HepG2 (cell line): ENCODE data around the gene DESI2. TPM values are rescaled to one million over a fixed set of nuclear protein-coding genes. Genes with fewer than 3 reads are reported as not detected.

ENCODE experiments used
- ATAC-seq: fragments of 200-7000 bp; cut with Tn5 transposase; 3 replicates; pipeline ENCODE4 v1.9.1; 2020; ENCODE audit warnings: mild to moderate bottlenecking, moderate library complexity
- BruUV-seq: library from RNA; stranded (reverse); fragments of 400-500 nt; replicated peaks from 2 replicates; lab custom pipeline; 2021; lab: Mats Ljungman, UMichigan
- CTCF ChIA-PET: fragments of 300-600 bp; formaldehyde crosslinking; extraction: SDS; loops from one replicate; lab custom pipeline; 2021; ENCODE audit warnings: low total read pairs, inconsistent platforms, low intra/inter-chr PET ratio; lab: Yijun Ruan, JAX
- POLR2A ChIA-PET: fragments of 350-600 bp; sonication (Branson Sonifier 250); formaldehyde crosslinking; loops from one replicate; lab custom pipeline; 2020; ENCODE audit warnings: antibody characterized with exemption, inconsistent platforms; lab: Yijun Ruan, JAX
- DNase-seq: peaks from one replicate; pipeline ENCODE4 v3.0.0-alpha.2; 2015; ENCODE audit warnings: low spot score
- FAIRE-seq: peaks from 3 replicates; lab custom pipeline; 2011; peaks lifted over from hg19 to GRCh38; lab: Jason Lieb, UNC
- H2AFZ ChIP-seq: one replicate; pipeline ENCODE4 v1.6.1; 2011; ENCODE audit warnings: low read length, inconsistent platforms
- H3K27ac ChIP-seq: fragments of 300-600 bp; 3 replicates; pipeline ENCODE4 v1.8.0; 2011; ENCODE audit warnings: mixed run types, mild to moderate bottlenecking, mixed read lengths, low read length, inconsistent platforms; ENCODE audit not compliant: insufficient read depth; ENCODE audit errors: extremely low read length
- H3K27me3 ChIP-seq, 2 experiments: fragments of 200-600 bp in 1 of 2; 2 replicates in 1 of 2; 3 replicates in 1 of 2; pipeline versions ENCODE4 v1.6.0 to v1.8.0; 2011; ENCODE audit warnings: low read length in 2 of 2, mild to moderate bottlenecking in 2 of 2, moderate library complexity in 2 of 2, inconsistent platforms in 1 of 2; ENCODE audit not compliant: insufficient read depth in 2 of 2, control insufficient read depth in 1 of 2
- H3K36me3 ChIP-seq, 2 experiments: fragments of 200-600 bp in 1 of 2; replicated peaks in 1 of 2; 2 replicates in 1 of 2; 3 replicates in 1 of 2; pipeline versions ENCODE4 v1.5.1 to v1.8.0; 2011; ENCODE audit warnings: low read length in 2 of 2, inconsistent platforms in 1 of 2; ENCODE audit not compliant: insufficient read depth in 2 of 2, control insufficient read depth in 1 of 2
- H3K4me1 ChIP-seq: 2 replicates; pipeline ENCODE4 v1.5.1; 2012; ENCODE audit warnings: low read length, inconsistent platforms; ENCODE audit not compliant: insufficient read depth
- H3K4me2 ChIP-seq: 2 replicates; pipeline ENCODE4 v1.6.0; 2011; ENCODE audit warnings: low read depth, low read length, inconsistent platforms
- H3K4me3 ChIP-seq, 3 experiments: fragments of 200-600 bp in 1 of 3; sonication (generic), shearing (Covaris generic) in 1 of 3; replicated peaks in 1 of 3; 2 replicates each; pipeline ENCODE4 v1.5.1; 2011 to 2016; ENCODE audit warnings: low read length in 3 of 3, inconsistent platforms in 2 of 3, low read depth in 2 of 3, mild to moderate bottlenecking in 2 of 3, control low read depth in 1 of 3, mixed read lengths in 1 of 3; ENCODE audit not compliant: insufficient read depth in 1 of 3
- H3K79me2 ChIP-seq: one replicate; pipeline ENCODE4 v1.6.1; 2011; ENCODE audit warnings: low read length, inconsistent platforms; ENCODE audit not compliant: insufficient read depth
- H3K9ac ChIP-seq: 2 replicates; pipeline ENCODE4 v1.6.0; 2011; ENCODE audit warnings: mild to moderate bottlenecking, low read depth, low read length, inconsistent platforms; ENCODE audit not compliant: insufficient read depth
- H3K9me3 ChIP-seq: 2 replicates; pipeline ENCODE4 v1.5.1; 2012; ENCODE audit warnings: mild to moderate bottlenecking, low read length
- H4K20me1 ChIP-seq: 2 replicates; pipeline ENCODE4 v1.6.0; 2011; ENCODE audit warnings: inconsistent platforms, mild to moderate bottlenecking, low read length, moderate library complexity; ENCODE audit not compliant: insufficient read depth
- FOXP1 ChIP-seq, 2 experiments: fragments of 450-650 bp in 1 of 2; IDR thresholded peaks; 2 replicates each; pipeline ENCODE4 v1.6.1; 2017 to 2018; ENCODE audit warnings: antibody characterized with exemption in 1 of 2
- HIC2 ChIP-seq: sonication (generic); formaldehyde crosslinking; IDR thresholded peaks from 2 replicates; pipeline ENCODE4 v1.9.0; 2022; ENCODE audit warnings: low read depth, missing genetic modification reagents
- IKZF1 ChIP-seq: fragments of 450-650 bp; IDR thresholded peaks from 2 replicates; pipeline ENCODE4 v1.7.1; 2016
- IRF9 ChIP-seq: sonication (generic); formaldehyde crosslinking; IDR thresholded peaks from 2 replicates; pipeline ENCODE4 v1.8.0; 2022; ENCODE audit warnings: missing genetic modification reagents, mild to moderate bottlenecking, borderline replicate concordance
- PATZ1 ChIP-seq: sonication (generic); formaldehyde crosslinking; IDR thresholded peaks from 2 replicates; pipeline ENCODE4 v1.4.0; 2020; ENCODE audit warnings: missing genetic modification reagents
- SIX1 ChIP-seq: sonication (generic); formaldehyde crosslinking; IDR thresholded peaks from 2 replicates; pipeline ENCODE4 v1.4.0; 2020; ENCODE audit warnings: missing genetic modification reagents, borderline replicate concordance
- ZNF446 ChIP-seq: sonication (generic); formaldehyde crosslinking; IDR thresholded peaks from 2 replicates; pipeline ENCODE4 v1.5.0; 2020; ENCODE audit warnings: mild to moderate bottlenecking, missing genetic modification reagents
- ZNF530 ChIP-seq: sonication (generic); formaldehyde crosslinking; IDR thresholded peaks from 2 replicates; pipeline ENCODE4 v1.5.0; 2020; ENCODE audit warnings: low read depth, mild to moderate bottlenecking, missing genetic modification reagents
- ZNF839 ChIP-seq: sonication (generic); formaldehyde crosslinking; IDR thresholded peaks from 2 replicates; pipeline ENCODE4 v1.4.0; 2020; ENCODE audit warnings: missing genetic modification reagents, mild to moderate bottlenecking, borderline replicate concordance
- WGBS: methylation state at CpG from one replicate; pipeline ENCODE4 v1.1.6; 2017; ENCODE audit warnings: low lambda C conversion rate; 5-methylcytosine and 5-hydroxymethylcytosine counted together
- in situ Hi-C: cut with HindIII; loops from 2 replicates; pipeline ENCODE4 v1.10.0; 2017; ENCODE audit warnings: low pct_unique_long_range_greater_than_20kb; ENCODE audit not compliant: extremely low pct_ligation_motif_present
- intact Hi-C: fragments of 100-400 bp; cut with micrococcal nuclease; formaldehyde crosslinking; loops from one replicate; pipeline ENCODE4 v1.10.0; 2022; ENCODE audit not compliant: unreplicated experiment
- polyA plus RNA-seq, 8 experiments: library from polyadenylated mRNA; depleted of rRNA in 3 of 8; stranded (reverse) in 7 of 8; unstranded in 1 of 8; fragments of >200 nt; fragmentation: Illumina TruSeq in 4 of 8; extraction: Trizol in 4 of 8; gene quantifications; 2 replicates each; pipeline versions ENCODE4 v1.2.1 to v1.2.3, GENCODE V29; 2011 to 2016; ENCODE audit warnings: low read depth in 4 of 8, missing spikeins in 1 of 8, mixed read lengths in 1 of 8; ENCODE audit not compliant: insufficient read depth in 1 of 8
- total RNA-seq, 5 experiments: library from RNA; depleted of rRNA; stranded (reverse); fragments of >200 nt; fragmentation: Illumina TruSeq; extraction: Trizol; gene quantifications; 2 replicates each; pipeline ENCODE4 v1.2.3, GENCODE V29; 2016; ENCODE audit warnings: low read depth in 1 of 5

Gene DESI2
- total and polyA plus RNA-seq, 2 of the 13 experiments (the other 11 are each of a cell fraction or from before 2014, with no cell fraction given) = 23.1 to 42.2 TPM

GRCh38 chr1:244659694-244660093 is 6.8 kb downstream of the DESI2 start:
- Histone ChIP-seq H2AFZ (no peak overlapping the region), H3K36me3 (peaks cover 2 to 9% of the 10 kb centered on the region in 2 experiments; a peak in 2 of 5 replicates), H3K27me3 (no peaks in the 10 kb centered on the region), H3K4me1 (peaks cover 53% of the 10 kb centered on the region), H4K20me1 (0 out of 2 replicates have a peak, but pooled peaks cover 3% of the 10 kb centered on the region), H3K4me3 (no peak overlapping the region), H3K9me3 (no peaks in the 10 kb centered on the region), H3K79me2 (peaks cover 79% of the 10 kb centered on the region), H3K27ac (no peak overlapping the region), H3K9ac (no peak overlapping the region), H3K4me2 (no peak overlapping the region)
- in situ Hi-C loops (loop anchor here (10.0 kb wide), 1 partner anchor 205 kb away; the partner anchor contains the start of gene ADSS2), intact Hi-C loops (no loop called here)
- POLR2A ChIA-PET = no interaction called here
- BruUV-seq = no TSS peak
- ATAC-seq (peak; percentile 60), FAIRE-seq (no peak), DNase-seq (peak; percentile 27)
- CTCF ChIA-PET = no interaction called here
- WGBS = 55% methylated on average over 3 of the region's 3 CpGs
- no peak for TF ChIP-seq PATZ1
- no peak for TF ChIP-seq ZNF530
- no peak for TF ChIP-seq ZNF839 (CRISPR knock-in tag)
- TF ChIP-seq IKZF1 = no peak
- TF ChIP-seq IRF9 (CRISPR knock-in tag) = no peak
- peak; percentile 88; the same call in 1 of the 2 replicates for TF ChIP-seq SIX1
- no peak for TF ChIP-seq ZNF446
- TF ChIP-seq HIC2 (CRISPR knock-in tag) = peak; percentile 50; the same call in 1 of the 2 replicates
- TF ChIP-seq FOXP1 (IDR thresholded peaks at IDR 0.05) = no peak
- TF ChIP-seq FOXP1 (CRISPR knock-in tag; IDR thresholded peaks at IDR 0.05) = no peak
